ENCODE measurements around the gene OR13F1. TPM values are rescaled to one million over a fixed set of nuclear protein-coding genes. Genes with fewer than 3 reads are reported as not detected.
"Not testable (repeated sequence)": the region's sequence is repeated elsewhere in the genome, so short reads cannot be mapped to it uniquely, and the experiment has no call there.

Gene OR13F1
- total RNA-seq, 1 donor from 2014 or later: not detected

DNA sequence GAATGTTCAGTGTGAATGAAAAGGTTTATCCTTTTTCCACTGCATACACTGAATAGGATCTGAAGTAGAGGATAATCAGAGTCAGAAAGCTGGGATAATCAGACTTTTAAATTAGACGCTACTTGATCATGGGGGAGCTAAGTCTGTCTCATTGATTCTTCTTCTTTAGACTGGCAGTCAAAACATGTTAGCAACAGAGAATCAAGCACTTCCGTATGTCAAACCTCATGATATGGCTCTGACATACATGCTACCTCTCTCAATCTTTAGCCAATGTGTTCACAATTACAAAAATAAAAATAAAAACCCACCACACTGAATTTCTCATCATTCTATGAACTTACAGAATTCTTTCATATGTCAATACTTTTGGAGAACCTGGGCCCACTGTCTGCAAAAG, 19.0 kb upstream of the OR13F1 start:
- Histone ChIP-seq H3K27ac (no peak overlapping the region), H3K4me1 (no peaks in the 10 kb centered on the region), H3K36me3 (no peaks in the 10 kb centered on the region), H3K27me3 (no peaks in the 10 kb centered on the region), H3K9me3 (no peaks in the 10 kb centered on the region), H3K4me3 (no peak overlapping the region)
- DNase-seq (ENCODE audit: low spot score in 2 of 2): no peak
- TF ChIP-seq, protein P1, sequence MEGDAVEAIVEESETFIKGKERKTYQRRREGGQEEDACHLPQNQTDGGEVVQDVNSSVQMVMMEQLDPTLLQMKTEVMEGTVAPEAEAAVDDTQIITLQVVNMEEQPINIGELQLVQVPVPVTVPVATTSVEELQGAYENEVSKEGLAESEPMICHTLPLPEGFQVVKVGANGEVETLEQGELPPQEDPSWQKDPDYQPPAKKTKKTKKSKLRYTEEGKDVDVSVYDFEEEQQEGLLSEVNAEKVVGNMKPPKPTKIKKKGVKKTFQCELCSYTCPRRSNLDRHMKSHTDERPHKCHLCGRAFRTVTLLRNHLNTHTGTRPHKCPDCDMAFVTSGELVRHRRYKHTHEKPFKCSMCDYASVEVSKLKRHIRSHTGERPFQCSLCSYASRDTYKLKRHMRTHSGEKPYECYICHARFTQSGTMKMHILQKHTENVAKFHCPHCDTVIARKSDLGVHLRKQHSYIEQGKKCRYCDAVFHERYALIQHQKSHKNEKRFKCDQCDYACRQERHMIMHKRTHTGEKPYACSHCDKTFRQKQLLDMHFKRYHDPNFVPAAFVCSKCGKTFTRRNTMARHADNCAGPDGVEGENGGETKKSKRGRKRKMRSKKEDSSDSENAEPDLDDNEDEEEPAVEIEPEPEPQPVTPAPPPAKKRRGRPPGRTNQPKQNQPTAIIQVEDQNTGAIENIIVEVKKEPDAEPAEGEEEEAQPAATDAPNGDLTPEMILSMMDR (IDR thresholded peaks at IDR 0.05): no peak
- intact Hi-C loops (cut with DNase I): no loop called here

DNA sequence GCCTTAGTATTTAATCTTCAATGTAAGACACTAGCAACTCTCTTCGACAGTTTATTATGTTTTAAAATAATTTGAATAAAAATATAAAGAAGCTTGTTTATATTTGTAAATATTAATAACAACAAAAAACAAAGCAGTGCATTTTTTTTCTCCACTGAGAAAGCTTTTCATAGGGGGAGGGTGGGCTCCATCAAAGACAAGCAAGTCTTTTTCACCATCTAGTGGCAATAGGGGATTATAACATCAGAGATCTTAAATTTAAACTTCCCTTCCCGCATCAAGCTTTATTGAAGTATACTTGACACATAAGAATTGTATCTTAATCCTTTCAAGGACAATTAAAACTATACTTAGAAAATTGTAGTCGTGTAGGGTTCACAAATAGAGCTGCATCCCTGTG, 9.3 kb upstream of the OR13F1 start:
- Histone ChIP-seq H3K27me3 (no peaks in the 10 kb centered on the region), H3K4me3 (no peak overlapping the region), H3K27ac (no peak overlapping the region), H3K4me1 (no peaks in the 10 kb centered on the region), H3K36me3 (no peaks in the 10 kb centered on the region), H3K9me3 (no peaks in the 10 kb centered on the region)
- intact Hi-C loops (cut with DNase I): no loop called here
- DNase-seq (ENCODE audit: low spot score in 2 of 2): no peak
- TF ChIP-seq, protein P1 (IDR thresholded peaks at IDR 0.05): peak in 2 of 3 experiments; percentile 3 to 17

DNA sequence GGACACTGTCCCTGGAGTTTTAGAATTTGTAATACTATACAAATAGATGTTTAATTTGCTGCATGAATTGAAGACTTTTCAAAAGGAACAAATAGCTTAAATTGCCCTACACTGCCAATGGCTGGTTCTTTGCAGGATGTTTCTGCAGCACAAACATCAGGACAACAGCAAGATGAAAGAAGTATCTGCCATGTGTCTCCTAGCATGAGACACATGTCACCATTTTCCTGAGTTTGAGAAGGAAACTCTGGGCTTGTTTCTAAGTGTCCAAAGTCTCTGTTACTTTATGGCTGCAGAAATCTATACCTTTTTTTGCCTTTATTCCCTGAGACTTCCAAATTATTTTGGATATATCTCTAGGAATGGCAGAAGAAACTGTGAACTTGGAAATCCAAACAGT, 623 bp upstream of the OR13F1 start:
- Histone ChIP-seq H3K27ac (no peak overlapping the region), H3K4me1 (no peaks in the 10 kb centered on the region), H3K4me3 (no peak overlapping the region), H3K27me3 (no peaks in the 10 kb centered on the region), H3K36me3 (no peaks in the 10 kb centered on the region), H3K9me3 (no peaks in the 10 kb centered on the region)
- TF ChIP-seq, protein P1 (IDR thresholded peaks at IDR 0.05): no peak
- DNase-seq (ENCODE audit: low spot score in 2 of 2): no peak
- intact Hi-C loops (cut with DNase I): no loop called here

- Histone ChIP-seq H3K4me3 (no peak overlapping the region), H3K27ac (no peak overlapping the region), H3K27me3 (no peaks in the 10 kb centered on the region), H3K4me1 (no peaks in the 10 kb centered on the region), H3K36me3 (no peaks in the 10 kb centered on the region), H3K9me3 (no peaks in the 10 kb centered on the region)
- DNase-seq (ENCODE audit: low spot score in 2 of 2): no peak
- TF ChIP-seq, protein P1 (IDR thresholded peaks at IDR 0.05): no peak
- intact Hi-C loops (cut with DNase I): no loop called here
Observed at GRCh38 chr9:104506565-104506964, 2.5 kb downstream of the OR13F1 start.

GRCh38 chr9:104514901-104515300, 10.8 kb downstream of the OR13F1 start:
- no peaks in the 10 kb centered on the region for H3K4me1 ChIP-seq
- no peaks in the 10 kb centered on the region for H3K9me3 ChIP-seq
- no peak for DNase-seq (ENCODE audit: low spot score in 2 of 2)
- H3K27me3 ChIP-seq: no peaks in the 10 kb centered on the region
- no peak overlapping the region for H3K27ac ChIP-seq
- H3K36me3 ChIP-seq: no peaks in the 10 kb centered on the region
- intact Hi-C loops (cut with DNase I): no loop called here
- TF ChIP-seq, protein P1 (IDR thresholded peaks at IDR 0.05): no peak
- H3K4me3 ChIP-seq: no peak overlapping the region

GRCh38 chr9:104520241-104520640, 16.2 kb downstream of the OR13F1 start:
- H3K36me3 ChIP-seq; intact Hi-C loops (cut with DNase I); H3K27ac ChIP-seq; H3K9me3 ChIP-seq; H3K4me1 ChIP-seq; DNase-seq (ENCODE audit: low spot score in 2 of 2); H3K27me3 ChIP-seq; H3K4me3 ChIP-seq: not testable (repeated sequence)
